SK-N-MC (cell line): ENCODE measurements around the gene PLCD1.

Experiments used
- EZH2 ChIP-seq: fragments of 200-600 bp; sonication (generic); IDR thresholded peaks from one replicate; pipeline ENCODE4 v1.6.1; 2017; ENCODE audit warnings: antibody characterized with exemption
- FOXP2 ChIP-seq: optimal IDR thresholded peaks from 2 replicates; pipeline ENCODE3; 2011; ENCODE audit warnings: mild to moderate bottlenecking, moderate library complexity; ENCODE audit not compliant: insufficient read depth; ENCODE audit errors: extremely low read length, control extremely low read depth
- POLR2AphosphoS5 ChIP-seq: IDR thresholded peaks from 2 replicates; pipeline ENCODE4 v1.6.1; 2012; ENCODE audit warnings: mild to moderate bottlenecking, low read depth, low read length, borderline replicate concordance

GRCh38 chr3:38005076-38006020 lies 24.1 kb downstream of the PLCD1 start:
- no peak for TF ChIP-seq POLR2AphosphoS5
- no peak for TF ChIP-seq EZH2
- no peak for TF ChIP-seq FOXP2
